Activated CD4-positive, alpha-beta T cell treated with anti-CD3 and anti-CD28 coated beads, Interleukin-2, Interleukin-6, amounts not matched to agents 100 ng/mL and 50 ng/mL, durations not matched to agents 16 hours and 8 hours (primary cell): ENCODE measurements around the gene CCDC89.
A peak's percentile ranks its signal among the peaks of the same experiment; 100 is the strongest.

Experiments used
- DNase-seq: peaks from one replicate; pipeline ENCODE4 v3.0.0-alpha.2; 2020

The CCDC89 gene

DNA sequence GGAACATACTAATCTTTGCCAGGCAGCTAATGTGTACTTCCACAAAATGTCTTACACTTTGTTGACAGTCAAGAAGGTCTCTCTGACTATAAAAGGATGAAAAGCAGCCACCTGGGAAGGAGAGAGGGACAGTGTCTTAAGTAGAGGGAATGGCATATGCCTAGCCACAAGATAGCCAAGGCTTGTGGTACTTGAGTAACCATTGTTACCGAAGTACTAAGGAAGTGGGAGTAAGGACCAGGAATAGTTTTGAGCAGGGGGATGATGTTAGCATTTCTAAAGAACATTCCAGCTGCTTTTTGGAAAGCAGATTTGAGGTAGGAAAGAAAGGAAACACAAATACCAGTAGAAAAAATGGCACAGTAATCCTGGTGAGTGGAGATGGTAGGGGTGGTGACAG, 34.9 kb downstream of the CCDC89 start:
- DNase-seq = no peak

DNA sequence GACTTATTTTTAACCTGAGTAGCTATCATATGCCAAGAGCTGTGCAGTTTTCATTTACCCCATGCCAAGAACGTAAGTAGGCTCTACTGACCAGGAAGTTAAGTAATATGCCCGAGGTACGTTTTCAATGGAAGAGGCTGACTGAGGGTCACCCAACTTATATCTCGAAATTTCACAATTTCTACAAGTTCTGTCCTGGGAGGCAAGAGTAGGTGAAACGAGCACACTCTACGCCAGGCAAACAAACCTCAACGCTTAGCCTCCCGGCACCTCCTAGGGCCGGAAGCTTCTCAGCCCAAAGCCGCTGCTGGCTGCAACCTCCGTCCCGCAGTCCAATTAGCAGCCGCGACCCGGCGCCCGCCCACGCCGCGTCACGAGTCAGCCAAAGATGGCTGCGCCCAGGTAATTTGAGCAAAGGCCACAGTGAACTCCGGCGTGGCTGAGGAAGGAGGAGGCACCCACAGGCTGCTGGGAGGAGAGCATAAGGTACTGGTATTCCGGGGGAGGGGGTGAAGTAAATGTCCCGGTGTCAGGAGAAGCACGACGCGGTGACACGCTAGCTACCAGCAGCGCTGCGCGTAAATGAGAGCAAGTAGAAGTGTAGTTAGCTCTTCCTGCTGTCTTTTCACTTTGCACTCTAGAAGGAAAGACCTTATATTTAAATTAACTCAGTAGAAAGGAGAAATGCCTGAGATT, 38.2 kb downstream of the CCDC89 start, which contains the start of gene TMEM126A:
Gene TMEM126A, plus strand, starts transcription at position 364 of the 696 bp plus-strand sequence. CDS start 2,289 bp downstream, outside the sequence.
- peak; percentile 95 for DNase-seq

DNA sequence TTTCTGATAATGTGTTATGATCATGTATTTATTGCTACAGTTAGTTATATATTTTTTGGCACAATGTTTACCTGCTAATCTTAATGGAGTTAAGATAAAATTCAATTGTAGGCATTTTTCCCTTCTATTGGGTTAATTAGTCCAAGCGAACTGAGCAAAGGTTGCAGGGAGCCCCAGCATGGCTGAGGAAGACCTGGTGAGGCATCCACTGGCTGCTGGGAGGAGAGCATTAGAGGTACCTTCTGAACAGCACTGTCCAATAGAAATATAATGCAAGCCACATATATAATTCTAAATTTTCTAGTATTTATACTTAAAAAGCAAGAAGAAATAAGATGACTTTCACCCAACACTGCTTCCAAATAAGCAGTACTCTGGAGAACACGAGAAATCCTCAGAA, 38.9 kb downstream of the CCDC89 start:
- DNase-seq = no peak

DNA sequence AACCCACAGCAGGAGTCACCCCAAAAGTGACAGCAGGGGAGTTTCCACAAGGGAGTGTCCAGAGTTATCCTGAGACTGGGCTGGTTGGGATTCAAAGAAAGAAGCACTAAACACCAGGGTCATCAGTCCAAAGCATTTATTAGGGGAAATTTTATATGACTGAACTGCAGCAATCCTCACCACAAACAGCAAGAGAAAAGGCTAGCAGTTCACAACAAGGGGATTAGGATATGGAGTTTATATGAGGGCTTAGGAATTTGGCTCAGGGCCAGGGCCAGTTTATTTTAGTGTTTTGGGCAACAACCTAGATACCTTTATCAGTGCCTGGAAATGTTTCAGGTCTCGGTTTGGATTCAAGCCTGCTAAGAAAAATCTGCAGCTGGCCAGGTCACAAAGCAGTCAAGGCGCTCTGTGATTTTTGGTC, 42.8 kb downstream of the CCDC89 start:
- no peak for DNase-seq

DNA sequence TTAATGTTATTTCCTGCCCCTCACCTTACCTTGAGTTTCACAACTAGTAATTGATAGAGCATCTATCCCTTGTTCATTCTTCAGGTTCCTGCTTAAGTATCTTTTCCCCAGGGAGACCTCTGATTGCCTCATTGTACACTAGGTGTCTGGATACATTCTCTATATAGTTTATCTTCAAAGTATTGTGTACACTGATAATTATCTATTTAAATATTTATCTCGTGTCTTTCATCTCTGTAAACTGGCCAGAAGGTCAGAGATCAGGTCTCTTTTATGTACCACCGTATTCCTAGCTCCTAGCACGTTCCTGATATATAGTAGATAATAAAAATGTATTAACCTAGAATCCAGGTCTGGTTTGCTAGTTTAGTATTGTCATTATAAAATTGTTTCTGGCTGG, 51.2 kb downstream of the CCDC89 start:
- DNase-seq = no peak
